Measurements from ENCODE around the gene KLF2.
A peak's percentile ranks its signal among the peaks of the same experiment; 100 is the strongest.

The KLF2 gene

DNA sequence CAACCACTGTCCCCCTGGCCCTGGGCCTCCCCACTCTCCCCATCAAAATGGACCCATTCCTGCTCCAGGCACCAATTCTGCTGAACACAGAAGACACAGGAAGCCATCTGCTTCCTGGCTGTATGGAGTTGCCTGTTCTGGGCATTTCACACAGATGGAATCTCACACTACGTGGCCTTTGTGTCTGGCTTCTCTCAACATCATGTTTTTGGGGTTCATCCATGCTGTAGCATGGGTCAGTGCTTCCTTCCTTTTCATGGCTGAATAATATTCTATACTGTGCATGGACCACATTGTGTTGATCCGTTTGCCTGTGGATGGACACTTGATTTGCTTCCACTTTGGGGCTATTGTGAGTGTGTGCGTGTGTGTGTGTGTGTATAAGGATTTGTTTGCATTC is 15.0 kb upstream of the KLF2 start:
- no peak for DNase-seq

DNA sequence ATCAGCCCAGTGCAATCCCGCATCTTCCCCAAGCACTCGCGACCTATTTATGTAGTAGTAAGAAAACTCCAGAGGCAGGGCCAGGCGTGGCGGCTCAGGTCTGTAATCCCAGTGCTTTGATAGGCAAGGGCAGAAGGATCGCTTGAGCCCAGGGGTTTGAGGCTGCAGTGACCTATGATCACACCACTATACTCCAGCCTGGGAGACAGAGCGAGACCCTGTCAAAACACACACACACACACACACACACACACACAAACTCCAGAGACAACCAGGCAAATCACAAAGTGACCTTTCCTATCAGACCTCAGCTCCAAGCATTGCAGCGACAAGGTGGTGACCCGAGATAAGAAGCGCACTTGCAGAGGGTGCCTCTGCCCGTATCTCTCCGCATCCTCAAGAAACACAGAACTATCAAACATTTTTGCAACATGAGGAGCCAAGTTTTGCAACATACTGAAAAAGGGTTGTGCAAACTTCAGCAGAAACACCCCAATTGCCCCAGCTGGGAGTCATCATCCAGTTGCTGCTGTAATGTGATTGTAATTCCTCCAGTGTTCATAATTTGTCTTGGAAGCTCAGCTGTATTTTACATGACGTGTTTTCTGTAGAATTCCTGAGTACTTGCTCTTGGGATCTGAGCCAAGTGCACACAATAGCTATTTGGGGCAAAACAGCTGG is 8.7 kb upstream of the KLF2 start:
- DNase-seq: peak; percentile 85

DNA sequence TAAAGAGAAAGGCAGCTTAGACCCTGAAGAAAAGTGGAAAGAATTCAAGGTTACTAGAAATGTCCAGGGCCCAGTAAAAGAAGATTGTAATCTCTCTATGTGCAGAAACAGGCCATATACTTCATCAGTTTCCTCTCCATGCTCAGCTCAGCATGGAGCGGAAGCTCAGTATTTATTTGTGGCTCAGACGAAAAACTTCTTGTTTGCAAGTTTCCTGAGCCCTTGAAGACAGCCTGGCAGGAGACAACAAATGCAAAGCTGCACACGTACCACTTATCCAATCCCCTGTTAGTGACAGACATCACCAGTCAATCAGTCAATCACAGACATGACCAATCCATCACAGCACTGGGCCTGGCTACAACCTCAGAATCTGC is 8.1 kb upstream of the KLF2 start:
- DNase-seq: no peak

DNA sequence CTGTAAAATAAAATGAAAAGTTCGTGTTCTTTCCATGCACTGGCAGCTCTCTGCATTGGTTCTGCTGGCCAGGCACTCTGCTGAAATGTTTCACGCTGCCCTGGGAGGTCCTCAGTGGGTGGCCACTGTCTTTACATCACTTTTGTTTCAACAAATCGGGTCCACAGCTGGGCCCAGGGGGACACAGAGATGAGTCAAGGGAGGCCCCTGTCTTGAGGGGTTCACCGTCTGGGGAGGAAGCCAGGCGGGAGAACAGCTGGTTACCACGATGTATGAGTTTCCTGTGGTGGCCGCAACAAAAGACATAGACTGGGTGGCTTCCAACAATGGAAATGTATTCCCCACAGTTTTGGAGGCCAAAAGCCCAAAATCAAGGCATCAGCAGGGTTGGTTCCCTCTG is 5.1 kb upstream of the KLF2 start:
- DNase-seq: no peak

DNA sequence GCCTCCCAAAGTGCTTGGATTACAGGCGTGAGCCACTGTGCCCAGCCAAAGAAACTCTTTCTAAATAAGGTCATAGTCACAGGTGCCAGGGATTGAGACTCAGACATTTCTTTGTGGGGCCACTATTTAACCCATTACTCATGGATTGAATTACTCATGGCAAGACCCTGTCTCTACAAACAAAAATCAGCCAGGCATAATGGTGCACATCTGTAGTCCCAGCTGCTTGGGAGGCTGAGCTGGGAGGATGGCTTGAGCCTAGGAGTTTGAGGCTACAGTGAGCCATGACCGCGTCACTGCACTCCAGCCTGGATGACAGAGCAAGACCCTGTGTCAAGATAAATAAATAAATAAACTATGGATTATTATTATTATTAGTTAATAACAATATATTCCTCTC is 3.6 kb upstream of the KLF2 start:
- DNase-seq: no peak

DNA sequence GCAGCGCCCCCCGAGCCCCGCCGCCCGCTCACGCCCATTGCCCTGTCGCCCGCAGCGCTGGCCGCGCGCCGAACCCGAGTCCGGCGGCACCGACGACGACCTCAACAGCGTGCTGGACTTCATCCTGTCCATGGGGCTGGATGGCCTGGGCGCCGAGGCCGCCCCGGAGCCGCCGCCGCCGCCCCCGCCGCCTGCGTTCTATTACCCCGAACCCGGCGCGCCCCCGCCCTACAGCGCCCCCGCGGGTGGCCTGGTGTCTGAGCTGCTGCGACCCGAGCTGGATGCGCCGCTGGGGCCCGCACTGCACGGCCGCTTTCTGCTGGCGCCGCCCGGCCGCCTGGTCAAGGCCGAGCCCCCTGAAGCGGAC is 518 bp downstream of the KLF2 start:
- no peak for DNase-seq

DNA sequence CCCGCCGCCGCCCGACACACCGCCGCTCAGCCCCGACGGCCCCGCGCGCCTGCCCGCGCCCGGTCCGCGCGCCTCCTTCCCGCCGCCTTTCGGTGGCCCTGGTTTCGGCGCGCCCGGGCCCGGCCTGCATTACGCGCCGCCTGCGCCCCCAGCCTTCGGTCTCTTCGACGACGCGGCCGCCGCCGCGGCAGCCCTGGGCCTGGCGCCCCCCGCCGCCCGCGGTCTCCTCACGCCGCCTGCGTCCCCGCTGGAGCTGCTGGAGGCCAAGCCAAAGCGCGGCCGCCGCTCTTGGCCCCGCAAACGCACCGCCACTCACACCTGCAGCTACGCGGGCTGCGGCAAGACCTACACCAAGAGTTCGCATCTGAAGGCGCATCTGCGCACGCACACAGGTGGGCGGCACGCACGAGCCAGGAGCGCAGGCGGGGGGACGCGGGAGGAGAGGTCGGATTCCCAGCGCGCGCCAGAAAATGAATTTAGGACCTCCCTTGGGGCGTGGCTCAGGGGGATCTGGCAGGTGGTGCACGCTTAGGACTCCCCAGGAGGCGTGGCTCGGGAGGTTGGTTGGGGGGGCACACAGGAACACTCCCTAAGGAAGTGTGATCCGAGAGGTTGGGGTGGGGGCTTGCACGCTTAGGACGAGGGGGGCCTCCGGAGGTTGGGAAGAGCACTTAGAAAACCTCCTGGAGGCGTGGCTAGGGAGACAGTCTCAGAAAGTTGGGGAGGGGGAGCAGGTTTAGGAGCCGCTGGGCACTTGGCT is 1.2 kb downstream of the KLF2 start:
- DNase-seq: peak; percentile 80

DNA sequence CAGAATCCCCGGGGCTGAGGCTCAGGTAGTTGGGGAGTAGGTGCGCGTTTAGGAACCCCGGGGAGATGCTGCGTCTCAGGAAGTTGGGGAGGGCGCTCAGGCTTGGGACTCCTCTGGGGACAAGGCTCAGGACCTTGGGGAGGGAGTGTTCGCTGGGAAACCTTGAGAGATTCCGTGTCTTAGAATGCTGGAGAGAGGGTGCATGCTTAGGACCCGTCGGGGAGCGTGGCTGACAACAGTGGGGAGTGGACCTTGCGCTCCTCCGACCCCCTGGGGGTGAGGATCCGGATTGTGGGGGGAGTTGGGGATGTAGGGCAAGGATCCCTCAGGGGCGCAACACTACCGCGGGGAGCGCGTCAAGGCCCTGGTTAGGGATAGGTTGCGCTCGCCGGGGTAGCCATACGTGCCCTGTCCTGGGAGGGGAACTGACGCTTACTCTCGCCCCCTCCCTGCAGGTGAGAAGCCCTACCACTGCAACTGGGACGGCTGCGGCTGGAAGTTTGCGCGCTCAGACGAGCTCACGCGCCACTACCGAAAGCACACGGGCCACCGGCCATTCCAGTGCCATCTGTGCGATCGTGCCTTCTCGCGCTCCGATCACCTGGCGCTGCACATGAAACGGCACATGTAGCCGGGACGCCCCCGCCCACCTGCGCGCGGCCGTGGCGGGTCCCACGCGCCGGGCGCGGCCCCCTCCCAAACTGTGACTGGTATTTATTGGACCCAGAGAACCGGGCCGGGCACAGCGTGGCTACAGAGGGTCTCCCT is 2.0 kb downstream of the KLF2 start:
- DNase-seq: peak; percentile 45

DNA sequence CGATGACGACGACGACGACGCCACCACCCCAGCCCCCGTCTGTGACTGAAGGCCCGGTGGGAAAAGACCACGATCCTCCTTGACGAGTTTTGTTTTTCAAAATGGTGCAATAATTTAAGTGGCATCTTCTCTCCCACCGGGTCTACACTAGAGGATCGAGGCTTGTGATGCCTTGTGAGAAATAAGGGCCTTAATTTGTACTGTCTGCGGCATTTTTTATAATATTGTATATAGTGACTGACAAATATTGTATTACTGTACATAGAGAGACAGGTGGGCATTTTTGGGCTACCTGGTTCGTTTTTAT is 2.5 kb downstream of the KLF2 start:
- DNase-seq: no peak

DNA sequence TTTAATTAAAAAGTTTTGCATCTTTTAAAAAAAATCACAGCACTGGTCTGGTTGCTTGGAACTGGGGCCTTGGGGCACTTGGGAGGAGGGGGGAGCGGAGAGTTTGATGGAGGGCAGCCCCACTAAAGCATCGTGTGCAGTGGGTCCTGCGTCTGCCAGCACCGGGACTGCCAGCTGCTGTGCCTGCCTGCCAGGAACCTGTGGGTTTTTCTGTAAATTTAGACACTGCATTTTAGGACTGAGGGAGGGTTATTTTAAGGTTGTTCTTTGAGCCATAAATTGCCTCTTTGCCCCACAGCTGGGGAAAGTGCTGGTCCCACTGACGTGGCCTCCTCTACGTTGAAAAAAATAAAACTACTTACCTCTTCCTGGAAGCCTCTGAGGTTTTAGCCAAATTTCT is 2.9 kb downstream of the KLF2 start:
- peak; percentile 69 for DNase-seq

DNA sequence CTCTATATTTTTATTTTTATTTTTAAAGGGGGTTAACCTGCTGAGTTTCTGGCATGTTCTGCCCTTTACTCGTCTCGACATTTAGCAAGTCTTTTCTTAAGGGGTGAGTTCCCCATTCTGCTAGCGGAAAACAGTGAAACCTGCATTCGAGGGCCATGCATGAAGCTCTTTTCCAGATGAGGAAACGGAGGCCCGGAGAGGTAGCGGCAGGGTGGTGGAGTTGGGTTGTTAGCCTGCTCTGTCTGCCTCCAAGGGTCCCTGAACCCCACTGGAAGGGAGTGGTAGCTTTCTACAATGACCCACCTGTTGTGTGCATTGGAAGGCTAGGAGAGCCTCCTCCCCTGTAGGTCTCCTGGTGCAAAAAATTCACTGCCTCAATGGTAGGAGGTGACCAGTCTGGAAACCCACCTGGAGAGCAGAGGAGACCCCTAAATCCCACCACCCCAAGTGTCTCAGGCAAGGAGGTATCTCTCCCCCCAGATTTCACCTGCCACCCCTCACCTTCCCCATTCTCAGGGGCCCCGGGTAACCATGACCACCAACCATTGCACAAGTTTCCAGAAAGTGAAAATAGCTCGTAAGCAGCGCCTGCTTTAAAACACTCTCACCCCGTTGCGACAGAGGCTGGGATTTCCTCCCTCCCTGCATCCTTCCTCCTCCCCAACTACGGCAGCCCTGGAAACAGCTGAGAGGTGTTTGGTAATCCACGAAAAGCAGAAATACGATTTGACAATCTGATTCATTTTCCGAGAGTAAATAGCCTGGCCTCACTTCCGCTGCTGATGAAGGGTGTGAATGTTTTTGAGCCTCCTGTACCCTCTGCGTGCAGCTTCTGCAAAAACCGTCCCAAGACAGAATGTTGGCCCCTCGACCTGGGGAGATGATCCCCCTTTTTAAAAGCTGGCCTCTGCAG is 3.5 kb downstream of the KLF2 start:
- DNase-seq: peak; percentile 71

DNA sequence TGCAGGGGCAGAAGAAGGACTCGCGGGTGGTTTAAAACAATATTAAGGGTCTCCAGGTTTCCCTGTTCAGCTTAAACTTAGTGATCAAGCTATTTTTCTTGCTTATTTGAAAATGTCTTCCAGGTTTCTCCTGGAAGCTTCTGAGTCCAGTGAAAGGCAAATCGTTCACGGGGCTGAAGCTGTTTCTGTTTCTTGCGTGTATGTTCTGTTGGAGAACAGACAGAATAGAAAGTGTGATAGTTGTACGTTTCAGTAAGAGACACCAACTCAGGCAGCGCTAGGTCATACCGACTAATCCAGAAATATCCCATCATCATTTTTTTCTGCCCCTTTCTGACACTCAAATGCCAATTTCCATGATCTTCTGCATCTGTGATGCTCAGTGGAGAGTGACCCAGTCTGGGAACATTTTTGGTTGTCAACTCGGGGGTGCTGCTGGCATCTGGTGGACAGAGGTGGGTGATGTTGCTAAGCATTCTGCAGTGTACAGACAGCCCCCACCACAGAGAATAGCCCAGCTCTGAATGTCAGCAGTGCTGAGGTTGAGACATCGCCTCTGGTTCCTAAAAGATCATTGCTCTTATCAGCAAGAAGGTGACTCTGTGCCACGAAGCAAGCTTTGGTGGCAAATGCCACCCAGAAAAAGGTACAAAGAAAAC is 4.3 kb downstream of the KLF2 start:
- DNase-seq: peak; percentile 62

DNA sequence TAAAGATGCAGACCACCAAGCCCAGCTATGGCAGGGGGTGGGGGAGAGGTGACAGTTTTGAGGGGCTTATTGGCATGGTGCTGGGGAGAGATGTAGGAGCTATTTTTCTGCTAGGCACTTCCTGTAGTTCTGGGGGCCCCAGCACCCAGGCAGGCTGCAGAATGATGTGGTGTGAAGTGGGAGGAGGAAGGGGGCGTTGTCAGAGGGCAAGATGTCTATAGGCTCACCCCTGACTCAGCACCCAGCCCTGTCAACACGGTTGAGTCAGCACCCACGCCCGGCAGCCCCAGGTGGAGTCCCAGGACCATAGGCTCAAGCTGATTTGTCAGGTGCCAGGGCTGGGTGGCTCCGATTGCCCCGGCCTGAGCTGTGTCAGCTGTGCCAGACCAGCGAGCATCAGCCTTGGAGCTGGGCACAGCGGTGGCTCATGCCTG is 5.8 kb downstream of the KLF2 start:
- peak; percentile 83 for DNase-seq

DNA sequence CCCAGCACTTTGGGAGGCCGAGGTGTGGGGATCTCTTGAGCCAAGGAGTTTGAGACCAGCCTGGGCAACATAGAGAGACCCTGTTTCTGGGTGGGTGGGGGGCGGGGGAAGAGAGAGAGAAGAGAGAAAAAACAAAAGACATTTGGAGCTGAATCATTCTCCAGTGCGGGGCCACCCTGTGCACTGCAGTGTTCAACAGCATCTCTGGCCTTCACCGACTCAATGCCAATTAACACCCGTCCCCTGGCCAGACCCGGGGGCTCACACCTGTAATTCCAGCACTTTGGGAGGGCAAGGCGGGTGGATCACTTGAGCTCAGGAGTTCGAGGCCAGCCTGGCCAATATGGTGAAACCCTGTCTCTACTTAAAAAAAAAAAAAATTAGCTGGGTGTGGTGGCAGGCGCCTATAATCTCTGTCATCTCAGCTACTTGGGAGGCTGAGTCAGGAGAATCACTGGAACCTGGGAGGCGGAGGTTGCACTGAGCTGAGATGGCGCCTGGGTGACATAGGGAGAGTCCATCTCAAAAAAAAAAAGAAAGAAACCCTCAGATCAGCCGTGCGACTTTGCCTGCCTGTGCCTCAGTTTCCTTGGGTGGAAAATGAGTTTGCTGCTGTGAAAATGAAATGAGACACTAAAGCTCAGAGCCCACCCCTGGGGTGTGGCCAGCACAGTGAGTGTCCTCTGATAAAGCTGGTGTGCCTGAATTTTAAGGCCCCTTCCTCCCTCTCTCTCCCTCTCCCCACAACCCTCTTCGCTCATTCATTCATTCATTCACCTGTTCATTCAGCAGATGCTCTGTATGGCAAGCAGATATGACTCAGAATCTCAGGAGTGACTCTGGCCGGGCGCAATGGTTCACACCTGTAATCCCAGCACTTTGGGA is 6.4 kb downstream of the KLF2 start:
- peak; percentile 41 for DNase-seq

DNA sequence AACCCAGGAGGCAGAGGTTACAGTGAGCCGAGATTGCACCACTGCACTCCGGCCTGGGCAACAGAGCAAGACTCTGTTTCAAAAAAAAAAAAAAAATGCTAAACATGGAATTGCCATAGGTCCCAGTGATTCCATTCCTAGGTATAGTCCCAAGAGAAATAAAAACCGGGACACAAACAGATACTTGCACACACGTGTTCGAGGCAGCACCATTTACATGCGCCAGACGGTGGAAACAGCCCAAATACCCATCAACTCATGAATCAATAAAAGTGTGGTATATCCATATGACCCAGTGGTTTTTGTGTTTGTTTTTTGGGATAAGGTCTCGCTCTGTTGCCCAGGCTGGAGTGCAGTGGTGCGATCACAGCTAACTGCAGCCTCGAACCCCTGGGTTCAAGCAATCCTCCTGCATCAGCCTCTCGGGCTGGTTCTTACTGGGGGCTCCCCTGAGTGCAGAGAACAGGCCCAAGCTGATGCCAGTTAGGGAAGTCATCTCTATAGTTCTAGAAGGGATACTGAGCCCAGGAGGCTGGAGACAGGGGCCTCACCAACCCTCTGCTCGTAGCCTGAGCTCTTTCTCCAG is 8.5 kb downstream of the KLF2 start:
- no peak for DNase-seq

DNA sequence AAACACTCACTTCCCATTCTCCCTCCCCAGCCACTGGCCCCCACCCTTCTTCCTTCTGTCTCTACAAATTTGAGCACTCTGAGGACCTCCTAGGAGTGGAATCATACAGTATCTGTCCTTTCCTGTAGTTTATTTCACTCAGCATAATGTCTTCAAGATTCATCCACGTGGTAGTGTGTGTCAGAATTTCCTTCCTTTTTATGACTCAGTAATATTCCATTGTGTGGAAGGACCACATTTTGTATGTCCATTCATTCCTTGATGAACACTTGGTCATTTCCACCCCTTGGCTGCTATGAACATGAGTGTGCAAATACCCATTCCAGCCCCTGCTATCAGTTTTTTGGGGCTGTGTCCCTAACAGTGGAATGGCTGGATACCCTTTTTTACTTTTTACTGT is 9.8 kb downstream of the KLF2 start:
- no peak for DNase-seq

DNA sequence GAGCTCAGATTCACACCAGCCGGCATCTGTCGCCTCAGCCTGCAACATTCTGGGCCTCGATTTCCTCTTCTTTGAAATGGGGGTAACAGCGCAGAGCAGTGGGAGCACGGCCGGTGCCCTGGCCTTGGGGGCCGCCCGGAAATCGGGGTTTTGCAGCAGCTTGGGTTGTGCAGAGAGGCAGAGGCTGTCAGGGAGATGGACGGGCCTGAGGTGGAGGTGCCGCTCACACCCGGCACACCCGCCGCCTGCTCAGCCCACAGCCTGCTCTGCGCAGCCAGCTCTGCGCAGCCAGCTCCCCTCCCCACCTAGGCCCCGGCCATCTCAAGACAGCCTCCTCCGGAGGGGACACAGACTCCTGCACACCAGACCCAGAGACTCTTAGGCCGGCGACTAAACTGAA is 10.6 kb downstream of the KLF2 start:
- no peak for DNase-seq

DNA sequence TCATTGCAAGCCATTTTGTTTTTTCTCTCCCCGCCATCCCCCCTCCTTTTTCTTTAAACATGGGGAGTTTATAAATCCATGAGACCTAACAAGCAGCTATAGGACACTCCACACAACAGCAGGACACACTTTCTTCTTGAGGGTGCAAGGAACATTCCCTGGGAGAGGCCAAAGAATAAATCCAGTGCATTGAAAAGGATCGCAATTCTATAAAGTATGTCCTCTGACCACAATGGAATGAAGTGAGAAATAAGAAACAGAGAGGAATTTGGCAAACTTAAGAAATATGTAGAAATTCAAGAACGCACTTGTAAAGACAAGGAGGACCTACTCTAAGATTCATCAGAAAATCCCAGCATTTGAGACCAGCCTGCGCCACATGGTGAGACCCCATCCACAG is 11.9 kb downstream of the KLF2 start:
- DNase-seq: no peak

DNA sequence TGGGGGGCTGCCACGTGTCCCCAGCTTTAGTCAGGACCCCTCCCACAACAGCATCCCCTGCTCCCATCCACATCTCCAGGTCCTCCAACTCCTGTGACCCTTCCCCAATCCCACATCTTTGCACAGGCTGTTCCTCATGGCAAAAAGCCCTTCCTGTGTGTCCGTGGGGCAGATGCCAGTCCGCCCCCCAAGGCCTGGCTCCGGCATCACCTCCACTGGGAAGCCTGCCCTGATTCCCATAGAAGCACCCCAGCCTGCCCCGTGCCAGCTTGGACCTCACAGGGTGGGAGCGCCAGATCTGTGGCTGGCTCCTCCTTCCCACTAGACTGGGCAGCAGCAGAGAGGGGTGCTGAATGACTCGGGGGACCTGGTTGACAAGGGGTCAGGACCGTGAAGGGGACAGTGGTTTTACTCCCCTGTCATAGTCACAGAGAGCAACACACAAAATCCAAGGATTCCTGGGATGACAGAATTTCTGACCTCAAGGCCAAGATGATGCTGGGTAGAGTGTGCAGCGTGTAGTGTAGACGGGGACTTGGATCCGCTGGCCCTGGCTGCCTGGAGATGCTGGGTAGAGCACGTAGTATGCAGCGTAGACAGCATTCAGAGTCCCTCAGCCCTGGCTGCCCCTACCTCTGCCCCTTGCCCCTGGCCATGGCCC is 13.3 kb downstream of the KLF2 start:
- DNase-seq: no peak

All from right hindlimb (tissue), 1 donor.